GM18502 (cell line): ENCODE measurements around the gene FAM3D.
"Not testable (repeated sequence)": the region's sequence is repeated elsewhere in the genome, so short reads cannot be mapped to it uniquely, and the experiment has no call there.

Source experiments
- ATAC-seq: cut with Tn5 transposase; IDR thresholded peaks from one replicate; pipeline ENCODE4 v1.9.1; 2021; ENCODE audit warnings: mild to moderate bottlenecking; ENCODE audit not compliant: unreplicated experiment, poor library complexity

Gene FAM3D

GRCh38 chr3:58685641-58686040, 19.1 kb upstream of the FAM3D start:
- no peak for ATAC-seq

- peak; percentile 73 for ATAC-seq
Measured at GRCh38 chr3:58683466-58683865, 16.9 kb upstream of the FAM3D start.

- no peak for ATAC-seq
Measured at GRCh38 chr3:58683001-58683458, 16.5 kb upstream of the FAM3D start.

- ATAC-seq: no peak
Measured at GRCh38 chr3:58681863-58682262, 15.3 kb upstream of the FAM3D start.

- no peak for ATAC-seq
Measured at GRCh38 chr3:58680879-58681525, 14.4 kb upstream of the FAM3D start.

- ATAC-seq: no peak
Measured at GRCh38 chr3:58679974-58680666, 13.5 kb upstream of the FAM3D start.

DNA sequence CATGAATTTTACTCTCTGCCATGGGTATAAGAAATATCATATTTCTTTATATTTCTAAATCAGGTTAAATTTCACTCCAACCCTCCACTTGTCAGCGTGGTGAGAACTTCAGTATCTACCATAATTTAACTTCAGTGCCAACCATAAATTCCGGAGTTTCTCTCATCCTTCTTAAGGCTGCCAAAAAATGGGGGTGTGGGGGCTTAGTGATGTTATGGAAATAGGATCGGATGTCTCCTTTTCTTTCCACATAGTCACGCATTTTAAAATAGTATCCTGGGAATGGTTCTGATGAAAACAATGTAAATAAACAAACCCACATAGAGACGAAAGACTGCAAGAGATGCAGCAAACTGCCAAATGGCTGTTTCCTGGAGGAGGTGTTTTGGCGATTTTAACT, 12.9 kb upstream of the FAM3D start:
- ATAC-seq: no peak

GRCh38 chr3:58678177-58678970, 11.8 kb upstream of the FAM3D start:
- not testable (repeated sequence) for ATAC-seq

DNA sequence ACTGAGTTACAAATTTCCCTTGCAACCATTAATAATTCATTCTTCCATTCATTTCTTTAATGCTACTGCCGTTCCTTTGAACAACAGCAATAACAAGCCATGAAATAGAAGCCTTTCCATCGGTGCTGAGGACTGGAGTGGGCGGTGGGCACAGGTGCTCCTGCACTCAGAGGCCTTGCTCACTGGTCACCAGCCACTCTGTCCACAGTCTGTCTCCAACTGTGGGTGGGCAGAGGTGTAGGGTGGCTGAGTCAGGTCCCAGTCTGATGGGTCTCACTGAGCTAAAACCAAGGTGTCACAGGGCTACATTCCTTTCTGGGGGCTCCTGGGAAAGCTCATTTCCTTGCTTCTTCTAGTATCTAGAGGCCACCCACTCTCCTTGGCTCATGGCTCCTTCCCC, 6.3 kb upstream of the FAM3D start:
- no peak for ATAC-seq

- no peak for ATAC-seq
Measured at GRCh38 chr3:58672451-58672850, 5.9 kb upstream of the FAM3D start.

DNA sequence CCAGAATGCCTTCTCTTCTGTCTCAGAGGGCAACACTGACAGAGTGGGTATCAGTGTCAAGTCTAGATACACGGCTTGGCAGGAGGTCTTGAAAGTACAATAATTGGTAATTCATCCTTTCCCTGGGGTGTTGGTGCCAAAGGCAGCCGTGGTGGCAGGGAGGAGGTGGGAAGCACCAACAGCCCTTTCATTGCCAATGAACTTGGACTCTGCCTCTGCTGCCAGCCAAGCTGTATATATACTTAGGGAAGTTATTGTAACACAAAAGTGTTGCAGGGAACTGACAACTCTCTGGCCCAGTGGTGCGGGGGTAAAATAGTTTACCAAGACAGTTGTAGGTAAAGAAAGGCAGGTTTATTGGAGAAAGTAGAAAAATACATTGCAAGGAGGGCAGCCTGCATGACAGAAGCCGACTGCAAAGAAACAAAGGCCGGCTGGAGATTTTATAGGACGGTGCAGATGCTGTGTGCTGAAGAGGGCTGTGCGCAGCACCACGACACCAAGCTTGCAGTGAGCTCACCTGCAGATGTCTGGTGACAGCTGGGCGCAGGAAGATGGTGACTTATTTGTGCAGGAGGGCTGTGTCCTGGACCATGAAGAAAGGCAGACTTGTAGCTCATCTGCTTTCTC, 4.0 kb upstream of the FAM3D start:
- ATAC-seq: no peak

DNA sequence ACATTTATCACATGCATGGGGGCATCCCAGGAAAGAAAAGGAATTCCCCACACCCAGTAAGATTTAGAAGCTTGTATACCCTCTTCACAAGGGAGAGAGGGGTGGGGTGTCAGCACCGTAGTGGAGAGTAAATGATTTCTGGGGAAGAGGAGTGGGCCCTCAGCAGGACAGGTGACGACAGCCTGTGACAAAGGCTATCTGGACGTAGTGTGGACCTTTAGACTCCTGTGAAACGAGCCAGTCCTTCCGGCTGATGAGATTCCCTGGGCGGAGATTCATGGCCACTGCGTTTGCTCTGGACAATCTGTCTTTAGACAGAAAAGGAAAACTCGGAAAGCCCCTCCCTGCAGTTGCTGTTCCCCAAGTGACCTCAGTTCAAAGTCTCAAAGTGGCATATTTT, 1.7 kb upstream of the FAM3D start:
- ATAC-seq: no peak

DNA sequence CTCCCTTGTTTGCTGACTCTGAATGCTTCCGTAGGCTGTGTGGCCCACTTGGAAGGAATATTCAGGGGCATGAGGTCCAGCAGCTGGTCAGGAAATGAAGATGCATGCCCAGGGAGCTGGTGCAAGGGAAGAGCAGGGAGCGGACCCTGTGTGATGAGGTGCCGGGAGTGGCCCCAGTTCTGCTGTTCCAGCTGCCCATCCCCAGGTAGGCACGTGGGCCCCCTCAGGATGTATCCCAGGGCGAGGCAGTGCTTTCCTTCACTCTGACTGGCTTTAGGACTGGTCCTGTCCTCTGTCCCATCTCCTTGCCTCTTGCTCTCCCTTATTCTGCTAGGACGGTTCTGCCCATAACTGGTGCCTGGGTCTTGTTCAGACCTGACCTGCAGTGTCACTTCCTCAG, 1.1 kb upstream of the FAM3D start:
- ATAC-seq: no peak

- no peak for ATAC-seq
Measured at GRCh38 chr3:58667229-58667628, 655 bp upstream of the FAM3D start.

GRCh38 chr3:58665405-58665804, 1.2 kb downstream of the FAM3D start:
- no peak for ATAC-seq

- no peak for ATAC-seq
Measured at GRCh38 chr3:58664611-58665010, 2.0 kb downstream of the FAM3D start.

DNA sequence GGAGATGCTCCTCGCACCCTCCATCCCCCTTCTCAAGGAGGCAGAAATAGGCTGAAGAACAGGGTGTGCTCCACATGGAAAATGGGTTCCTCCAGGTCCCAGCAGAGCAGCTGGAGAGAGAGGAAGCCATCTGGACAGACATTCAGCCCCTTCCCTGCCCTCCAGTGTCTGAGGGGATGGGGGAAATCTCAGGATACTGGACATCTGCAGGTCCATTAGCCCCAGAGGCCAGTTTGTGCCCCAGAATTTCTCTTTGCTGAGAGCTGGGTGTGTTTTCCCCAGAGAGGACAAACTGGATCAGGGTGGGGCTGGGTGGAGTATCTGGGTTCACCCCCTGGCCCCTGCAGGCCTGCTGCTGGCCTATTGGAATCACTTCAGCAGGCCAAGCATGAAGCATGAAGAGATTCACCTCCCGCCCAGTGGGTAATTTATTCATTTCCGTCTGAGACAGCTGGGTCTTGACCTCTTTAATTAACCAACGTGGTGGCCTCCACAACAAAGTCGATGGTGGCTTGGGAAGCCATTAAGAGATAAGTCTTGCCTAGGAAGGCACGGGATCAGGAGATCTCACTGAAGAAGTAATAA, 4.6 kb downstream of the FAM3D start:
- no peak for ATAC-seq

DNA sequence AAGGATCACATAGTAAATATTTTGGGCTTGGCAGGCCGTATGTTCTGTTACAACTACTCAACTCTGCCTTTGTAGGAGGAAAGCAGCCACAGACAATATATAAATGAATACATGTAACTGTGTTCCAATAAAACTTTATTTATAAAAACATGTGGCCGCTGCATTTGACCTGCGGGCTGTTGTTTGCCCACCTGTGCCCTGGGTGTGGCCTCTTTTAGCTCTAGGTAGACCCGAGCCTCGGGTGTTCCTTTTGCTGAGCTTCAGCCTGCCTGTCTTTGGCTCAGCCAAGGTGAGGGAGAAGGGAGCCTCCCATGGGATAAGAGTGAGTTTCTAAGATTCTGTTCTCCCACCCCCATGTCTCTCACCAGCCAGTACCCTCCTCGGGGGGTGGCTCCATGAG, 5.6 kb downstream of the FAM3D start:
- no peak for ATAC-seq

- no peak for ATAC-seq
Measured at GRCh38 chr3:58659051-58659675, 7.4 kb downstream of the FAM3D start.

DNA sequence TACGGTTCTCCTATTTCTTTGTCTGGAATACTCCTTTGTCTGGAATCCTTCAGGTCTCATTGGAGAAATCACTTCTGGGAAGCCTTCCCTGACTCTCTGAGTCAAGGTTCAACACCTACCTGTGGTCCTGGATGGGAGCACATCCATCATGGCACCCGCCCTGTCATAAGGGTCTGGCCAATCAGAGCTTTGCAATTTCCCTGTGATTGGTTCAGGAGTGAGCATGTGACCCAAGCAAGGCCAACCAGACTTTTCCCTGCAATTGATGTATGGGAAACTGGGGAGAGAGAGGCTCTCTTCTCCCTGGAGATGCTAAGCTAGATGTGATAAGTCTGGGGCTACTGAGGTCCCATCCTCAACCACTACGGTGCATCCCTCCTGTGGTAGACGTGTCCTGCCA, 8.1 kb downstream of the FAM3D start:
- no peak for ATAC-seq
